CD4-positive, CD25-positive, alpha-beta regulatory T cell (primary cell): Measurements from ENCODE around the gene GOT2. TPM values are rescaled to one million over a fixed set of nuclear protein-coding genes. Genes with fewer than 3 reads are reported as not detected.
"Not testable (repeated sequence)": the region's sequence is repeated elsewhere in the genome, so short reads cannot be mapped to it uniquely, and the experiment has no call there.

ENCODE experiments used
- ATAC-seq, 2 donors: fragments of 150-1000 bp; cut with Tn5 transposase; one replicate each; pipeline ENCODE4 v1.10.0; 2021; ENCODE audit warnings: low read depth in 2 of 2, moderate number of reproducible peaks in 2 of 2, moderate library complexity in 1 of 2
- DNase-seq, 3 donors: peaks; one replicate each; pipeline versions ENCODE4 v3.0.0 to v3.0.0-alpha.2; 2012 to 2022; ENCODE audit warnings: mixed read lengths in 1 of 3
- H3K27ac ChIP-seq: one replicate; pipeline ENCODE4 v1.7.0; 2013; ENCODE audit warnings: mild to moderate bottlenecking, low read length; ENCODE audit not compliant: insufficient read depth, poor library complexity, severe bottlenecking
- H3K27me3 ChIP-seq: one replicate; pipeline ENCODE4 v1.7.0; 2013; ENCODE audit warnings: low read length; ENCODE audit not compliant: control insufficient read depth, insufficient read depth
- H3K36me3 ChIP-seq: one replicate; pipeline ENCODE4 v1.7.0; 2013; ENCODE audit warnings: mild to moderate bottlenecking, low read length, moderate library complexity; ENCODE audit not compliant: control insufficient read depth, insufficient read depth
- H3K4me1 ChIP-seq: 2 replicates; pipeline ENCODE4 v1.7.0; 2013; ENCODE audit warnings: mild to moderate bottlenecking, low read length; ENCODE audit not compliant: insufficient read depth, control insufficient read depth, poor library complexity, severe bottlenecking
- H3K4me3 ChIP-seq: one replicate; pipeline ENCODE4 v1.7.0; 2013; ENCODE audit warnings: low read depth, mild to moderate bottlenecking, low read length, moderate library complexity
- H3K9me3 ChIP-seq, 2 experiments: 1 replicate in 1 of 2; 2 replicates in 1 of 2; pipeline ENCODE4 v1.7.0; 2013; ENCODE audit warnings: low read length in 2 of 2, mild to moderate bottlenecking in 1 of 2, moderate library complexity in 1 of 2; ENCODE audit not compliant: control insufficient read depth in 2 of 2
- H3K27ac Mint-ChIP-seq, 3 donors: one replicate each; pipeline ENCODE4 v1.8.0; 2020 to 2022; ENCODE audit warnings: mild to moderate bottlenecking in 3 of 3, mixed read lengths in 3 of 3, moderate library complexity in 2 of 3
- H3K27me3 Mint-ChIP-seq: one replicate; pipeline ENCODE4 v1.8.0; 2022; ENCODE audit warnings: mild to moderate bottlenecking, mixed read lengths
- H3K36me3 Mint-ChIP-seq: one replicate; pipeline ENCODE4 v1.8.0; 2020; ENCODE audit warnings: mixed read lengths
- H3K4me1 Mint-ChIP-seq, 4 donors: one replicate each; pipeline ENCODE4 v1.8.0; 2020 to 2022; ENCODE audit warnings: mixed read lengths in 4 of 4, mild to moderate bottlenecking in 1 of 4
- H3K4me3 Mint-ChIP-seq, 4 donors: one replicate each; pipeline ENCODE4 v1.8.0; 2020 to 2022; ENCODE audit warnings: mild to moderate bottlenecking in 4 of 4, mixed read lengths in 4 of 4, moderate library complexity in 3 of 4
- H3K9me3 Mint-ChIP-seq, 7 donors: one replicate each; pipeline ENCODE4 v1.8.0; 2020 to 2022; ENCODE audit warnings: mixed read lengths in 7 of 7, mild to moderate bottlenecking in 3 of 7, moderate library complexity in 2 of 7
- polyA plus RNA-seq, 4 donors: library from polyadenylated mRNA; unstranded; fragments of 300-500 nt; fragmentation: Illumina TruSeq; gene quantifications; one replicate each; pipeline ENCODE4 v1.2.3, GENCODE V29; 2021
- total RNA-seq: library from RNA; stranded (reverse); gene quantifications from one replicate; pipeline ENCODE4 v1.2.3, GENCODE V29; 2022

GOT2 gene
- total and polyA plus RNA-seq, 5 donors from 2014 or later = 28.7 to 97.5 (median 89.5) TPM

DNA sequence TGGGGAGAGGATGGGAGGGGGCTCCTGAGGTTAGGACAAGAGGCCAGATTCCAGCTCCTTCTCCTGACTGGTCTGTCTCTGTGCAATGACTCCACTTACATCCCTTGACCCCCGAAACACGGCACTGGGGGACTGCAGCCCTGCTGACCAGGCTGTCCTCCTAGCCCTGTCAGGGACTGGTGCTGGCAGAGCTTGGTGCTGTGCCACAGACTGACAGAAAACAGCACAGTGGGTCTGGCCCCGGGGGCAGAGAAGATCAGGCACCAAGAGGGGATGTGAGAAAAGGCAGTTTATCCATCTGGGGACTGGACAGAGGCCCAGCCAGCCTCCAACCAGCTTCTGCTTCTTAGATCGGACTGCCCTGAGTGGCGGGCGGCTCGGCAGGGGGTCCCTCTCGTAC is 68.9 kb downstream of the GOT2 start:
- Histone ChIP-seq H3K36me3 (no peaks in the 10 kb centered on the region), H3K4me1 (no peaks in the 10 kb centered on the region), H3K9me3 (no peaks in the 10 kb centered on the region), H3K4me3 (no peak overlapping the region), H3K27me3 (no peaks in the 10 kb centered on the region), H3K27ac (no peak overlapping the region)
- H3K4me3 Mint-ChIP-seq = no peak overlapping the region
- peaks cover 12% of the 10 kb centered on the region for H3K36me3 Mint-ChIP-seq
- H3K27me3 Mint-ChIP-seq = no peaks in the 10 kb centered on the region
- peaks cover 0 to 2% (median 0%) of the 10 kb centered on the region in 4 donors for H3K4me1 Mint-ChIP-seq
- no peak overlapping the region for H3K27ac Mint-ChIP-seq
- DNase-seq (no peak), ATAC-seq (no peak)
- no peaks in the 10 kb centered on the region for H3K9me3 Mint-ChIP-seq

DNA sequence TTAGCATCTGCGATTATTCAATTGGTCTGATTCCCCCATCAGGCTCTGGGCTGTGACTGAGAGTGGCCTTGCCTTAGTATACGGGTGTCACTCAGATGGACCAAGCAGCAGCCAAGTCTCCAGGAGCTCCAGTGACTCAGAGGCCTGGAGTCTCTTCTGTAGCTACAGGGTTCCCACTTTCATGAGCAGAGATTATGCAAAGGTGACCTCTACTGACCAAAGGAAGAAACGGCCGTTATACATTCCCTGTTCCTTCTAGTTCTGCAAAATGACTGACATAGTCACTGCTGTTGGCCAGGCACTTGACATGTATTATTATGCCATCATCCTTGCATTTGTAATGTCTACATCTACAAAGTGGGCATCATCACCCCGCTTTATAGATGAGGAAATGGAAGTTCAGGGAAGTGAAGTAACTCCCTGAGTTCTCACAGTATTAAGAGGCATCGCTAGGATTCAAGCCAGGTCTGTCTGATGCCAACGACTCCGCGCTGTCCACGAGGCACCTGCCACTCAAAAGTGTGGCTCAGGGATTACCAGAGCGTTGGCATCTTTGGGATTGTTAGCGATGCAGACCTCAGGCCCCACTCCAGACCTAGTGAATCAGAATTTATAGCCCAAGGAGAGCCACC is 72.8 kb downstream of the GOT2 start:
- peaks cover 0 to 2% (median 0%) of the 10 kb centered on the region in 4 donors for H3K4me1 Mint-ChIP-seq
- H3K4me3 ChIP-seq = no peak overlapping the region
- H3K27ac ChIP-seq = no peak overlapping the region
- no peak overlapping the region for H3K4me3 Mint-ChIP-seq
- no peaks in the 10 kb centered on the region for H3K4me1 ChIP-seq
- H3K36me3 ChIP-seq = no peaks in the 10 kb centered on the region
- no peaks in the 10 kb centered on the region for H3K9me3 Mint-ChIP-seq
- no peaks in the 10 kb centered on the region for H3K27me3 ChIP-seq
- H3K27me3 Mint-ChIP-seq = peaks cover 4% of the 10 kb centered on the region
- ATAC-seq (peak; percentile 40 to 42), DNase-seq (peak in 2 of 3 donors; percentile 8 to 34)
- H3K36me3 Mint-ChIP-seq = no peaks in the 10 kb centered on the region
- no peaks in the 10 kb centered on the region for H3K9me3 ChIP-seq
- no peak overlapping the region for H3K27ac Mint-ChIP-seq

DNA sequence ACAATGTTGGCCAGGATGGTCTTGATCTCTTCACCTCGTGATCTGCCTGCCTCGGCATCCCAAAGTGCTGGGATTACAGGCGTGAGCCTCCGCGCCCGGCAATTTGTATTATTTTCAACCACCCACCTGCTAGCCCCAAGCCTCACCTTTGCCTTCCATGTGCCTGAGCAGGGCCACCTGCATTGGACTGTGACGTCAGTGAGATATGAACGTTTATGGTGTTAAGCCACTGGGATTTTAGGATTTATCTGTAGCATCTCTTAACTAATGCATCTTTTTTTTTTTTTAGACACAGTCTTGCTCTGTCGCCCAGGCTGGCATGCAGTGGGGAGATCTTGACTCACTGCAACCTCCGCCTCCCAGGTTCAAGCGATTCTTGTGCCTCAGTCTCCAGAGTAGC is 74.2 kb downstream of the GOT2 start:
- not testable (repeated sequence) for ATAC-seq, H3K9me3 ChIP-seq, H3K36me3 Mint-ChIP-seq, H3K27me3 Mint-ChIP-seq, H3K27ac ChIP-seq, H3K9me3 Mint-ChIP-seq, H3K36me3 ChIP-seq, DNase-seq, H3K27ac Mint-ChIP-seq, H3K4me1 ChIP-seq, H3K4me3 ChIP-seq, H3K4me3 Mint-ChIP-seq, H3K27me3 ChIP-seq, H3K4me1 Mint-ChIP-seq

DNA sequence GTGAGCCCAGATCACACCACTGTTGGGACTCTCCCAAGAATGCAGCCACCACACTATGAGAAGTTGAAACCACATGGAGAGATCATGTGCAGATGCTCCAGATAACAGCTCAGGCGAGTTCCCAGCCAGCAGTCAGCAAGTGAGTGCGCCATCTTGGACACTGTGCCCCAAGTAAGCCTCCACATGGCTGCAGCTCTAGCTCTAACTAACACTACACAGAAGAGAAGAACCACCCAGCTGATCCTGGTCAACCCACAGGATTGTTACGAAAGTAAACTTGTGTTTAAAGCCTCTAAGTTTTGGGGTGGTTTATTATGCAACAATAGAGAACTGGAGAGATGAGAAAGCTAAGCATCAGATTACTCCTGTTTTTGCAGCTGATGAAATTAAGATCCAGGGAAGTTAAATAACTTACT is 75.3 kb downstream of the GOT2 start:
- Histone ChIP-seq H3K9me3 (no peaks in the 10 kb centered on the region), H3K4me3 (no peak overlapping the region), H3K27me3 (no peaks in the 10 kb centered on the region), H3K4me1 (no peaks in the 10 kb centered on the region), H3K36me3 (no peaks in the 10 kb centered on the region), H3K27ac (no peak overlapping the region)
- Mint-ChIP-seq H3K4me1 (peaks cover 0 to 2% (median 0%) of the 10 kb centered on the region in 4 donors), H3K27ac (no peak overlapping the region), H3K4me3 (peak overlapping the region in 1 of 4 donors; percentile 73), H3K27me3 (peaks cover 4% of the 10 kb centered on the region), H3K9me3 (no peaks in the 10 kb centered on the region), H3K36me3 (no peaks in the 10 kb centered on the region)
- no peak for DNase-seq
- ATAC-seq = no peak

Other genes starting within 250 kb of the GOT2 start
- gene NDRG4, start 234.2 kb downstream of the GOT2 start, total RNA-seq = 0.52 TPM
- gene NDRG4, start 234.2 kb downstream of the GOT2 start, polyA plus RNA-seq = under 1 TPM in 2 of 4 donors, not detected in 2; 0.15 to 0.40 TPM
- 17.5 TPM for gene SETD6, start 218.8 kb downstream of the GOT2 start, total RNA-seq
- gene SETD6, start 218.8 kb downstream of the GOT2 start, polyA plus RNA-seq = 10 to 100 TPM in 1 of 4 donors, 1 to 10 TPM in 3; 6.3 to 11.5 (median 8.4) TPM
- 252 TPM for gene CNOT1, start 104.5 kb downstream of the GOT2 start, total RNA-seq
- gene CNOT1, start 104.5 kb downstream of the GOT2 start, polyA plus RNA-seq = 10 to 100 TPM; 78.7 to 93.7 (median 83.1) TPM
- 10.2 TPM for gene SLC38A7, start 49.5 kb downstream of the GOT2 start, total RNA-seq
- gene SLC38A7, start 49.5 kb downstream of the GOT2 start, polyA plus RNA-seq = 1 to 10 TPM; 2.4 to 7.0 (median 3.2) TPM